ENCODE results near the gene VDR.
"Not testable (repeated sequence)": the region's sequence is repeated elsewhere in the genome, so short reads cannot be mapped to it uniquely, and the experiment has no call there.

The VDR gene

DNA sequence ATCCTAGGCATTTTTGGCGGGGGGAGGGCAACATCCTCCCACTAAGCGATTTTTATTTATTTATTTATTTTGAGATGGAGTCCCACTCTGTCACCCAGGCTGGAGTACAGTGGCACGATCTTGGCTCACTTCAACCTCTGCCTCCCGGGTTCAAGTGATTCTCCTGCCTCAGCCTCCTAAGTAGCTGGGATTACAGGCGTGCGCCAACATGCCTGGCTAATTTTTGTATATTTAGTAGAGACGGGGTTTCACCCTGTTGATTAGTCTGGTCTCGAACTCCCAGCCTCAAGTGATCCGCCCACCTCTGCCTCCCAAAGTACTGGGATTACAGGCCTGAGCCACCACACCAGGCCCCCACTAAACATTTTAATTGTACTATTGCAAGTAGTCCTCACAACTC, 95.3 kb downstream of the VDR start:
- not testable (repeated sequence) for DNase-seq

DNA sequence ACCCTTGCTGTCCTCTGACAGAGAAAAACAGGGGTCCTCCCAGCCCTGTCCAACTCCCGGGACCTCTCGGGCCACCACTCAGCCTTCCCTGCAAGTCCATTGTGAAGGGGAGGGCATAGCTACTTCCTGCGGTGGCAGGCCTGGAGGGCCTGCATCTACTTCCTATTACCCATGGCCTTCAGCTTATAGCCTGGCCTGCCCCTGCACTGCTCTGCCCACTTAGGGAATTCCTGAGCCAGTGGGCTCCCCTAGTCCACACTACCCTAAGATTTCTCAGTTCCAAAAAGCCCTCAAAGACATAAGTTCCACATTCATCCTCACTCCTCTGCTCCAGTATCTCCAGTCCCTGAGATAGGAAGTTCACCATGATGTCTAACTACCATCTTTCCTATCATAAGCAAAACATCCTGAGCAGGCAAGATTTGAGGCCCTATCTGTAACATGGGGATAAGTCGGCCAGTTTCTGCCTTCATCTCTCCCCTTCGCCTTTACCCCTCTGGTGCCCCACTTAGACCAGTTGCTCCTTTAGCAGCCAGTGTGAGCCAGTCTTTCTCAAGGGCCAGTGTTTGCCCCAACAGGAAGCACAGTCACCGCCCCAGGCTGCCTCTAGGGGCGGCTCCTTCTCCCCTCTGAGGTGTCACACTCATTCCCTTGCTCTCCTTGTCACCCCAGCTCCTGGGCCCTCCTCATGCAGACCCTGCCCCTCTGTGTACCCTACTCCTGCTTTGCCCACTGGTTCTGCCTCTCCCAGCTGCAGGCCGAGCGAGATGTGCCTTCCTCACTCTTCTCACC, 96.0 kb downstream of the VDR start:
- peak; percentile 79 for DNase-seq

DNA sequence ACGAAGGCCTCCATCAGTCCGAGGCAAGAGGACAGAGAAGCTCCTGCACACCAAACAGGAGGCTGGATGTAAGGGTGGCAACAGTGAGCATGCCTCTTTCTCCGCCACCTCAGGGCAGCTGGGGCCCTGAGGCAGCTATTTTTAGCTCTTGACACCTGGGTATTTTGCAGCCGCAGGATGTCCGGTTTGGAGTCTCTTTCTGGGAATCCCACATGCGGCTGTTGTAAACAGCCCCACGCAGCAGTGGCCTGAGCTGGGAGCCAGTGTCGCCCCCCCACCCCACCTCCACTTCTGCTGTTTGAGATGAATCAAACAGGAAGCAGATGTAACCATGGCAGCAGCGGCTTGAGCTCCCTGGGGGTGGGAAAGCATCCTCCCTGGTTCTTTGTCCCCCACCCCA, 96.7 kb downstream of the VDR start:
- peak; percentile 86 for DNase-seq

DNA sequence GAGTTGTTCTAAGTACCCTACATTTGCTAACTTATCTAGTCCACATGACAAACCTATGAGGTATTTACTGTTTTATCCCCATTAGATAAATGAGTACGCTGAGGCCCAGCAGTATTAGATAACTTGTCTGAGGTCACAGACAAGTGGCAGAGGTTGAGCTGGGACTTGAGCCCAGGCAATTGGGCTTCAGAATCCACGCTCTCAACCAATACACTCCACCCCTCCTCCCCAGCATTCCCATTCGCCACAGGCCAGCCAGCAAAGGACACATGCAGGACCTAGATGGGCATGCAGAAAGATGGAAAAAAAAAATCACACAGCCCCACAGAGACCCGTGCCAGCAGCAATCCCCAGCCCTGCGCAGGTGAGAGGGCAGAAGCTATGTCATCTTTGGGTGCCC, 97.5 kb downstream of the VDR start:
- no peak for DNase-seq

DNA sequence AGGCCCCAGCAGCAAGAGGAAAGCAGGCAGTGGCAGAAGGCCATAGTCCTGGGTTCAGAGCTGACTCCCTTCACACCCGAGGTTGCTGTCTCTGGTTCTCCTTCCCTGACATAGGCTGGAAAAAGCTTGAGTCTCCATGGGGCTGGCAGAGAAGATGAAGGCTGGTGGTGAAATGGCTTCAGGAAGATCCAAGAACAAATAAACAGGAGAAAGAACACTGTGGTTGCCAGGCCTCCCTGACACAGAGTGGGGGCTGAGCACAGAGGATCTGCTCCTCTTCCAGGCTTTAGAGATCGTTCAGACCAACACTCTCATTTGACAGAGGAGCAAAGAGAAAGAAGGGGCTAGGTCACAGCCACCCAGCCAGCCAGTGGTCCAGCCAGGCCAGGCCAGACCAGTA, 99.4 kb downstream of the VDR start:
- DNase-seq = no peak

DNA sequence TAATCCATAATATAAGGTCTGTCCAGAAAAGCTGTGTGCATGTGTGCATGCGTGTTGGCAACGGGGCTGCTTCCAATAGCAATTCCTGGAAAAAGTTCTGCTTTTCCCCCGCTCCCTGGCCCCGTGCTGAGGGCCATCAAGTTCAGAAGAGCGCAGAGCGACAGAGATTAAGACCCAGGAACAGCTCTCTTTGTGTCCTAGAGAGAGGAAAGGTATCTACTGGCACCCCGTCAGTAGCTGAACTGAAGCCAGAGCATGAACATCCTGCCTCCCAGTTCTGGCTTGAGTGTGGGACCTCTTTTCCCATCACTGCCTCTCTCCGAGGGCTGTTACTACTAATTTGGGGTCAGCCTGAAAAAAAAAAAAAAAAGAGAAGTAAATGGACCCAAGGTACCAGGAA, 100.6 kb downstream of the VDR start:
- DNase-seq = no peak

DNA sequence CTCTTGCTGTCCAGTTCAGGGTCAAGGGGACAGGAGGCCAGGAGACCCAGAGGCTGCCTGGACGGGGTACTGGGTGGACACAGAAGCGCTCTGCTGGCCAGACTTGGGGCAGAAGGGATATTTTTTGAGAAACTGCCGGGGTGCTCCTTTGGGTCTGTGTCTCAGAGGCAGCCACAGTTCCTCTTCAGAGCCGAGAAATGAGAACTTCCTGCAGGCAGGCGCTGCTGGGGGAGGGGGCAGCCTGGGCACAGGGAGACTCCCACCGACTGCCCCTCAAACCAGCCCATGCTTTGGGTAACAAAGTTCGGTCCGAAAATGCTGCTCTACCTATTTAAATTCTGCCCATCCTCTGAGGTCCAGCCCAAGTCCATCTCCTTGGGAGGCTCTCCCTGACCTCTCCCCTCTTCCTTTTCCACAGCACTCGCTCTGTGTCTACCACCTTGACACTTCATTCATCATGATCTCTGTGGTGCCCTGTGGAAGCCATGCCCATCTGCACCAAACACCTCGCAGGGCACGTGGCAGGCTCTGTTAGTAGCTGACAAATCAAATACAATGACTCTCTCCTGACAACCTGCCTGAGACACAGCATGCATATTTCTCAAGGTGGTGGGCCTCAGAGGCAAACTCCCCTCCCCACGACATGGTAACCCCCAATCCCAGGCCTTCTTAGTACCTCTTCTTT, 101.5 kb downstream of the VDR start:
- no peak for DNase-seq

DNA sequence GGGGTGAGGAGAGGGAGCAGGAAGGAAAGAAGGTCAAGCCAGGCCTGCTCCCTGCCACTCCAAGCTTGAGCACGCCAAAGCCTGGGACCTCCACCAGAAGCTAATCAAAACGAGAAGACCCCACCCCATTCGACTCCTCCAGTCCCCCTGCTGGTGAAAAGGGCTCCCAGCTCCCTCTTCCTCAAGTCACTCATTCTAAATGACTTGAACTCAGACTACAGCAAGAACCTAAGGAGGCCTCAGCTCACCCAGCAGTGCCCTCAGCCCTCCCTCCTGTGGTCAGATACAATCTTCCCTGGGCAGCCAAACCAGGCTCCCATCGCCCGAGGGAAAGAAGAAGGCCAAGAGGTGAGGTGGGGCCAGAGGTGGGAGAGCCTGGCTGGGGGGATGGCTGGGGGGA, 102.5 kb downstream of the VDR start:
- no peak for DNase-seq

DNA sequence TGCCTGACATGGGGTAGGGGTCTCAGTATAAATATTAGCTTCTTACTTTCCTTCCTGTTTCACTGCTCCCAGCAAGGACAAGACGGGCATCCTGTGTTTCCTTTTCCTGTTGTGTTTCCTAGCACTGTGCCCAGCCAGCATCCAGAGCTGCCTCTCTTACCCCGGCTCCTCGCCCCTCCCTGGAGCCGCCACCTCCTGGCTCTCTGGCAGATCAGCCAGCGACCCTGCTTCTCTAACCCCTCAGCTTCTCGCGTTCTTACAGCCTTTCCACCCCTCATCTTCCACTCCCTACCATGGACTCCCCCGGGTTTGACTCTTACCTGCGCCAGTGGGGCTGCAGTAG, 102.9 kb downstream of the VDR start:
- no peak for DNase-seq

DNA sequence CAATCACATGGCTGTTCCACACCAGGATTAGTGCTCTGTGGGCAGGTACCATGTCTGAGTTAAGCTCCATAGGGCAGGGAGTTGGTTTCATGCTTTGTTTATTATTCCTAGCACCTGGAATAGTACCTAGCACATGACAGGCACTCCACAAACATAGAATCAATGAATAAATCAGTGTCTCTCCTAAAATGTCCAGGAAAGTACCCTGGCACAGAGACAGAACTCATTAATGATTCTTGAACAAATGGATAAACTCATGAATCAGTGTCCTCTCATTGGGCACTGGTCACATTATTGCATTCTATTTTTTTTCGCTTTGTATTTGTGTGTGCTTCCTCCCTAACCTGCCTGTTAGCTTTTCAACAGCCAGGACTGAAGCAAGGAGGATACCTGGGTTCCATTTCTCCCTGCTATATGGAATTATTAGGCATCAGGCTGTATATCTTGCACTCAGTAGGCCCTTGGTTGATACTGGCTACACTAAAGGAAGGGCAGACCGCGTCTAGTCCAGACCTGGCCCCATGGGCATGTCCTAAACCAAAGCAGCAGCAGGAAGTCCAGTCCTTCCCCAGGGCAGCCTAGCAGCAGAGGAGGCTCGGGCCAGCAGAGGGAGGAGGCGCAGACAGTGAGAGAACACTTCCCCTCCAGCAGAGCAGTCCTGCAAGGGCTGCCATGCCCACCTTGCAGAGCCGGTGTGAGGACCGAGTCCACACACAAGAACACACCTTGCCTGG, 103.5 kb downstream of the VDR start:
- DNase-seq = no peak

DNA sequence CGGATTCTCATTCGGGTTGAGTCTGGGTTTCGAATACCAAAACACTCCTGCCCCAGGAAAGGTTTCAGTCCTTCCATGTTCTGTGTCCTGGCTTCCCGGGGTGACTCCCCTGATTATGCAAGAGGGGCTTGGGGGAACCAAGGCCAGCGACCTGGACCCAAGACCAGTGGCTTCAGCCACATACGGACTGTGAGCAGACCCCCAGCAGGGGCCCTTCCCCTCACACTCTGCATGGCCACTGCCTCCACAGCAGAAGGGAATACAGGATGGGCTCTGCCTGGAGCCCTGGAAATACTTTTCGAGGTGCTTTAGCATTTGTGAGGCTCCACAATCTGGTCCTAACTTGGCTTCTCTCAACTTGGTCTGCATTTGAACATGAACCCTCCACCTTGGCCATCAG, 104.2 kb downstream of the VDR start:
- DNase-seq = no peak

DNA sequence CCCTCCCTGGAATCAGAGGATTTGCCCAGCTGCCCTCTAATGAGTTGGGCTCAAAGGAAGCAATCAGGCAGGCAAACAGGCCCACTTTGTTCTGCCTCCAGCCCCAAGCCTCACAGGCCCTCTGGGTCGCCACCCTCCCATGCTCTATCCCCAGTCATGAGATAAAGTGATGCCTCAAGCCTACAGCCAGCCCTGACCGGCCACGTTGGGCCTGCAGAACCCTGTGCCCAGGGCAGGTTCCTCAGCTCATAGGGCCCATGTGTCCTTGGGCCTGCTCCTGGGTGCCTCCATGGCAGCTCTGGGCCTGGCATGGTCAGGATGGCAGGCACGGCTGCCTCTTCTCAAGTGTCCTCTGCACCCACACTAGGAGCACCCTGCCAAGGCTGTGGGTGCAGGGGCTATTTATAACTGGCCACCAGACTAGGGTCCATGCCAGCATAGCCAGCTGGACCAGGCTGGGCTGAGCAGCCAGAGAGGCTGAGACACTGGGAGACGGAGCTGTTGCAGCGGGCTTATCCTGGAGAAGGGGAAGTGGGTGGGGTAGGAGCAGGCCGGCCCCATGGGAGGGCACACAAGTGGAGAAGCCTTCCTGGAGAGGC, 105.3 kb downstream of the VDR start:
- DNase-seq = no peak

DNA sequence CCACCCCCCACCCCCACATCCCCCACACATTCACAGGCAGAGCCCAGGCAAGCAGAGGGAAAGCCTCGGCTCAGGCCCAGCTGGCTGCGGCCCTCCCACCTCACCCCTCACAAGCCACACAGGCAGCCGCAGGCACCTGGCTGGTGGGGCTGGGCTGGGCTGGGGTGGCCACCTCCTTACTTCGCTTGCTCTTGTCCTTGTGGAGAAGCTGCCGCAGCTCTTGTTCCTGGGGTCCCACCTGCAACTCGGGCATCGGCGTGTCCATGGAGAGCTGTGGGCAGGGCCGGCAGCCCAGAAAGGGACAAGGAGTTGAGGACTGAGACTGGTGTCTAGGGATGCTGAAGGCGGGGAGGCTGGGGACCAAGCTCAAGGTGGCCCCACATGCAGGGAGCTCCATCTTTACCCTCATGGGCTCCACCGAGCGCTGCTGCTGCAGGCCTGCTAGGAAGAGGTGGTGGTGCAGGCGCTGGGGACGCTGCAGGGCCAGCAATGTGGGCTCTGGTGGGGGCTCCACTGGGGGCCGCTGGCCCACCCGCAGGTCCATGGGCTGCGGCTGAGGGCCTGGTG, 106.3 kb downstream of the VDR start:
- DNase-seq = no peak

DNA sequence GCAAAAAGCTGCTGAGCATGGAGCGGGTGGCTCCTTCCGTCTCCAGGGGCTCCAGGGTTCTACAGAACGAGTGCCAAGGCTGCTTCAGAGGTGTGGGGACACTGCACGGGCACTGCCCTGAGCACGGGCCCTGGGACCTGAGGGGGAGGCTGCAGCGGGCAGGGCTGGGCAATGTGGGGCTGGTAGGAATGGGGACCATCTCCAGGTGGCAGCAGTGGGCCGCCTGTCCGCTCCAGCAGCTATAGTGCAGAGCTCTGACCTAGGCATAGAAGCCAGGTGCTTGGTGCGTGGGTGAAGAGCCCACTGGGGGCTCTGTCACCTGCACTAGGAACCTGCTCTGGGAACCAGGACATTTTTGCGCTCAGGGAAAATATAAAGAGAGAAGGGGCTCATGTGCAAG, 107.4 kb downstream of the VDR start:
- DNase-seq = no peak

DNA sequence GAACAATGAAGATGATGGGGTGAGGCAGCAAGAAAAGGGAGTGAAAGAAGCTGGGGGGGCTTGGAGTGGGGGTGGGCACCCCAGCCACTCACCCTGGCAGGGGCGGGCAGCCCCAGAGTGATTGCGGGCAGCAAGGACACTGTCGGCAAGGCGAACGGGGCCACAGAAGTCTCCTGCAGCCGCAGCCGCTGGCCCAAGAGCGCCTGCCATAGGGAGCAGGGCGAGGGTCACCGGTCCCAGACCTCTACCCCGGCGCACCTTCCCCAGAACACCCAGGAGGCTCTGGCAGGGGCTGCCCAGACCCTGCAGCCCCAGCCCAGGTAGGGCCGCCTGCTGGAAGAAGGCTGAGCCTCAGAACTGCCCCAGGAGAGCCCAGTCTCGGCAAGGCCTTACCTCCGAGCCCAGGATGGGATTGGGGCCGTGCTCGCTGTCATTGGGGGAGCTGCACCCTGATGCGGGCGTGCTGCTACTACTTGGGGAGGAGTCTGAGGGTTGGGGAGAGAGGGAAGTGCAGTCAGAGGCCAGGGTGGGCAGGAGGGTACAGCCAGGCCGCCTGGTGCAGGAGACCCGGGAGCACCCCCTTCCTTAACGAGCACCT, 108.9 kb downstream of the VDR start:
- DNase-seq = no peak

DNA sequence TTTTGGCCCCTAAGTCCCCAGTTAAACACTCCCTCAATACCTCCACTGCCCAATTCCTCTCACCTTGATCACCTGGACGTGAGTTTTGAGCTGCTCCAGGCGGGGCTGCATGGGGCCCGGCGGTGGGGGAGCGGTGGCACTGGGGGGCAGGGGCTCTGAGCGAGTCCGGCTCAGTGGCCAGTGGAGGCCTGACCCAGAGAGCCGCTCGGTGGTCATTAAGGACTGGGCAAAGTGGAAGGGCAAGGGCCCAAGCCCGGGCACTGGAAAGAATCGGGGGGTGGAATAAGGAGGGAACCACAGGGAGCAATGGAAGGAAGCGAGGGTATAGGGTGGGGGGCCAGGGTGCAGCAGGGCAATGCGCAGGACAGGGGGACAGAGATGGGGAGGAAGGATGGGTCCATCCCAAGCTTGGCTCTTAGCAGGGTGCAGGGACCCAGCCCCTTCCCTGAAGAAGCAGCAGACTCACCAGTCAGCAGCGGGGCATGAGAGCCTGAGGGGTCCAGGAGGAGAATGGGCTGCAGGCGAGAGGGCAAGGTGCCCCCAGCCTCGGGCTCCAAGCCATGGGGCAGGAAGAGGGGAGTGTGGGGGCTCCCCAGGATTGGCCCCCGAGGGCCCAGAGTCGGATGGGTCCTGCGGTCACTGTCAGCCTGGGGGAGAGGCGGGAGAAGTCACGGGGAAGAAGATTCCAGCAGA, 109.5 kb downstream of the VDR start:
- no peak for DNase-seq

DNA sequence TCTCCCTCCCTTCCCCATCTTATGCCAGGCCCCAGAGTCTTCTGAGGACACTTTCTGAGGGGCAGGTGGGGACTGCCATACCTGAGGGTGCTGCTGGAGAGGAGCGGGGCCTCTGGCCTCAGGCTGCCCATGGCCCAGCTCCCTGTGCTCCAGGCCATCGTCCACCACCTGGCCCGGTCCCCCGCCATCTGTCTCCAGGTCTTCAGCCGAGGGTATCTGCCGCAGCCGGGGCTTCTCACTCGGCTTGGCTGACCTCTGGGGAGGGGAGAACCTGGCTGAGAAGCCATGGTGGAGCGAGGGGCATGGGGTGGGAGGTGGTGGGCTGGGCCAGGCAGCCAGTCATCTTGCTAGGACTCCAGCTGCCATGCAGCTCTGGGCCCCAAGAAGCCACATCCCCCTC, 110.1 kb downstream of the VDR start:
- DNase-seq = no peak

DNA sequence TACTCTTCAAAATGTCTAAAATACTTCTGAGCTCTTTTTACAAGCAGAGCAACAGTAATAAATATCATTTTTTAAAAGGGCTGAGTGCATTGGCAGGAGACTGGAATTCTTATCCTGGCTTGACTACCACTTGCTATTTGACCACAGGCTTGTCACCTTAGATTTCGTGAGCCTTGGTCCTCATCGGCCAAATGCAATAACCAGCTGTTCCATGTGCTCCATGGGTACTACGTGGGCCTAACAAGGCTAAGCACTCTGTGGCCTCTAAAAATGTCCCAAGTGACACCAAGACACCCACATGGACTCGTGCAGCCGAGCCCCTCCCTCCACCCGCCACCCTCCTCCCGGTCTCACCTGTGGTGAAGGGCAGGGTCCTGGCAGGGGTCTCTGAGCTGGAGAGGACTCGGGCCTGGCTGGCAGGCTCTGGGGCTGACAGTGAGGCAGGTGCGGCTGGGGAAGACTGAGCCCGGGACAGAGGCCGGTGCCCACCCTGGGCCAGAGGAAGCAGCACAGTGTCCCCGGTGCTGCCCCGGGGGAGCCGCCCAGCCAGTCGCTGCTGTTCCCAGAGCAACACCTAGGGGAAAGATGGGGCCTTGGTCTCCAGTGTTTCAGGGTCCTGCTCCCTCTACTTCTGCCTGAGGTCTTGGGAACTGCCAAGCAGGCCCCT, 111.6 kb downstream of the VDR start:
- DNase-seq = no peak

DNA sequence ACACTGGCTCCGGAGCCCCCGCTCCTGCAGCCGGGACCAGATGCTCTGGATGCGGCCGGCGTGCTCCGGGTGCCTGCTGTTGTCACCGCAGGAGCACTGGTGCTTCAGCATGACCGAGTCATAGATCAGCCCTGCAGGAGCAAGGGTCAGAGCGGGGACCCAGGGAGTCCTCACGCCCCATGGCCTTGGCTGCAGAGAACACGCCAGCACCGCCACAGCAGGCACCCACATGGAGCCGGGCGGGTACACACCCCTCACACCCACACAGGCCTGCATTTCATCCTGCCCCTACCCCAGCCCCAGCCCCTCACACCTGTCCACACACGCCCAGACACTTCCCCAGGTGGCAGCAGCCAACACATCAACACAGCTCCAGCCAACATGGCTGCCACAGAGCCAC, 112.9 kb downstream of the VDR start:
- DNase-seq = no peak
